Epidermal melanocyte (primary cell): Measurements from ENCODE around the gene PBRM1.

ENCODE experiments used
- DNase-seq: peaks from one replicate; pipeline ENCODE4 v3.0.0; 2011; ENCODE audit warnings: low spot score; ENCODE audit not compliant: insufficient read length

Gene PBRM1

DNA sequence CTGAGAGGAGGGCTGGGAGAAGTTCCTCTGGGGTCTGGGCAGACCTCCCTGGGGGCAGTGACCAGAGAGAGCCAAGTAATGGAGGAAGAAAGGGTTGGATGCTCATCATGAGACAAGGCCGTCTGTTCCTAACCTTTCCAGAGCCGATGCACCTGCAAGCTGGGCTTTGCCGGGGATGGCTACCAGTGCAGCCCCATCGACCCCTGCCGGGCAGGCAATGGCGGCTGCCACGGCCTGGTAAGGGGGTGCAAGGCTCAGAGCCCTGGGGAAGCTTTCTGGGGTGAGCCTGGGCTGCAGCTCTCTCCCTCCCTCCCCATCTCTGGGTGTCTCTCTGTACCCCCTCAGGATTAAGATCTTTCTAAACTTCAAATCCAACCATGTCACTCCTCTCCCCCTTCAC lies 174.2 kb downstream of the PBRM1 start:
- no peak for DNase-seq

DNA sequence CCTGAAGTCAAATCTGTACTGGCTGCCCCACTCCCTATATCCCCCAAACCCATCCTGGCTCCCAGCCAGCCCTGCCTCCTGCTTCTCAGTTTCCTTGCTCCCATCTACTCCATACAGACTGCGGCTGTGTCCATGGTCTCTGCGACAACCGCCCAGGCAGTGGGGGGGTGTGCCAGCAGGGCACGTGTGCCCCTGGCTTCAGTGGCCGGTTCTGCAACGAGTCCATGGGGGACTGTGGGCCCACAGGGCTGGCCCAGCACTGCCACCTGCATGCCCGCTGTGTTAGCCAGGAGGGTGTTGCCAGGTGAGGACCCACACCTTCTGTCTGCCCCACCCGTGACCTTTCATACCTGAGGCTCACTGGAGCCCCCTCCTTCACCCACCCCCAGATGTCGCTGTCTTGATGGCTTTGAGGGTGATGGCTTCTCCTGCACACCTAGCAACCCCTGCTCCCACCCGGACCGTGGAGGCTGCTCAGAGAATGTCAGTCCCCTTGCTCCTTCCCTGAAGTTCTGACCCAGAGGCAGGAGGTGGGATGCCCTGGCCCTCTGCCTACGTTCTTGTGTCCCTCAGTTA lies 175.9 kb downstream of the PBRM1 start:
- DNase-seq, result no peak

DNA sequence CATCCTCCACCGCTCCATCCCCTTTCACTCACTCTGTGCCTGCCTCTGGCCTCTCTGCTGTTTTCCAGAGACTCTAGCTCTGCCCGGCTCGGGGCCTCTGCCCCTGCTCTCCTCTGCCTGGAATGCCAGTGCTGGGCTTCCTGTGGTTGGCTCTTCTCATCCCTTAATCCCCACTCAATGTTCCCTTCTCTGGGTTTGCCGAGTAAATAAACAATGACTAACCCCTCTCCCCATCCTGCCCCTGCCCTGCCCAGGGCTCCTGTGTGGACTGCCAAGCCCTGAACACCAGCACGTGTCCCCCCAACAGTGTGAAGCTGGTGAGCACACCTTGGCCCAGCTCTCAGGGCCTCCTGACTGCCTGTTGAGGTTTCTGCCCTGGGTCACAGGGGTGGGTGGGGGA lies 178.4 kb downstream of the PBRM1 start:
- DNase-seq, result no peak

DNA sequence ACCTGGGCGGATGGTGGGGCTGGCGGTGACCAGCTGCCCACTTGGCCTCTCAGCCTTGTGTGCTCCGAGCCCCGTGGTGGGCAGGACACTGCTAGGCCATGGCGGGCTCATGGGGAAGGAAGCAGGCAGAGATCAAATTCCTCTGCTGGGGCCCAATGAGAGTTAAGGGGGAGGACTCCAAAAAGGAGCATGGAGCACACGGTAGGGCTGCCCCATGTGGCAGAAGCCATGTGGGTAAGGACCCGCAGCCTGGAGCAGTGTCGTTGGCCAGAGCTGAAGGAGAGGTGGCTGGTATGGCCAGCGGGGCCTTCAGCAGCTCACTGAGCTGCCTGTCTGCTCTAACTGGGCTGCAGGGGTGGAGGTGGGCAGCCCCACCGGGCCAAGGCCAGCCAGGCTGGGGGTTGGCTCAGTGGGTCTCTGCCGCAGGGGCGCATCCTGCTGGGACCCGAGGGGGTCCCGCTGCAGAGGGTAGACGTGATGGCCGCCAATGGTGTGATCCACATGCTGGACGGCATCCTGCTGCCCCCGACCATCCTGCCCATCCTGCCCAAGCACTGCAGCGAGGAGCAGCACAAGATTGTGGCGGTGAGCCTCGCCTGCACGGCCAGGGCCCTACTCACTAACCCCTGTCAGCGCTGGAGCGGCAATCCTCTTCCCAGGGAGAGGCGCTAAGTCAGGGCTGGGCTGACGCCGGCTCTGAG lies 179.3 kb downstream of the PBRM1 start:
- no peak for DNase-seq

DNA sequence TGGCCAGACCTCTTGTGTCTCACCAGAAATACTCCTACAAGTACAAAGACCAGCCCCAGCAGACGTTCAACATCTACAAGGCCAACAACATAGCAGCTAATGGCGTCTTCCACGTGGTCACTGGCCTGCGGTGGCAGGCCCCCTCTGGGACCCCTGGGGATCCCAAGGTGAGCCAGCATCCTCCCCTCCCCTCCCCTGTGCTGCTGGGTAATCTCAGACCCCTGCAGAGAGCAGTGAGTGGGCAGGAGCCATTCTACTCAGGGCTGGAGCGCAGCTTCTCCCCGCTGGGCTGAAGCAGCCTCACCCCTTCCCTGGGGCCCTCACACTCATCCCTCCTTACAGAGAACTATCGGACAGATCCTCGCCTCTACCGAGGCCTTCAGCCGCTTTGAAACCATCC lies 180.7 kb downstream of the PBRM1 start:
- no peak for DNase-seq

DNA sequence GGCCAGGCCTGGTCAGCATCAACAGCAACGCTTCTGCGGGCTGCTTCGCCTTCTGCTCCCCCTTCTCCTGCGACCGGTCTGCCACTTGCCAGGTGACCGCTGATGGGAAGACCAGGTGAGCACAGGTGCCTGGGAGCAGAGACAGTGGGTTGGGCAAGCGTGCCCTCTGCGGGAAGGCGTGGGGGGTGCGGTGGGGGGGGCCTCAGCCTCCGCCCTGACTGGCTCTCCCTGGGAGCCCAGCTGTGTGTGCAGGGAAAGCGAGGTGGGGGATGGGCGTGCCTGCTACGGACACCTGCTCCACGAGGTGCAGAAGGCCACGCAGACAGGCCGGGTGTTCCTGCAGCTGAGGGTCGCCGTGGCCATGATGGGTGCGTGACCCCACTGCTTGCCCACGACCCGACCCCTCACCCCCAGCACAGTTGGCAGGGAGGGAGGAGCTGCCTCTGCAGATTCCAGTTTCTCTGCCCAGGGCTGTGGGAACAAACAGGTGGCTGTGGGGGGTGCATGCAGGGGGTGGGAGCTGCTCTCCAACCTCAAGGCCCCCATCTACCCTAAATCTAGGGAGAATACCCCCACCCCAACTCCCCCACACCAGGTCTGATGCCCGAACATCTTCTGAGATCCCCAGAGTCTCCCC lies 181.8 kb downstream of the PBRM1 start:
- DNase-seq, result no peak

DNA sequence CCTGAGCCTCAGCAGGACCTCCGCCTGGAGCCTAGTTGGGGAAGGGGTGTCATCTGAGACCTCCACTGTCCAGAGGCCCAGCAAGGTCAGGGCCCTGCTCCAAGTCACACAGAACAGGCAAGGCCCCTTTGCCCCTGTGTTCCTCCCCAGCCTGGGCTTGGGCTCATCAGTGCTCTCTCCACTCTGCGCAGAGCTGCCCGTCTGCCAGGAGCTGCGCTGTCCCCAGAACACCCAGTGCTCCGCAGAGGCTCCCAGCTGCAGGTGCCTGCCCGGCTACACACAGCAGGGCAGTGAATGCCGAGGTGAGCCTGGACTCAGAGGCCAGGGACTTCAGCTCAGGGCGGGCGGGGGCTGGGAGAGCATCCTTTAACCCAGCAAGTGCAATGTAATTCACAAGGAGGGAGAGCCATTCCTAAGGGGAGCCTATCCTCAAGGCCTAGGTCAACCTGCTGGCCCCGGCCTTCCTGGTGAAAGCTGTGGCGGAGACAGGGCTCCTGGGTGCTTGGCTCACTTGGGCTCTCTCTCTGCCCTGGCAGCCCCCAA lies 182.8 kb downstream of the PBRM1 start:
- no peak for DNase-seq

DNA sequence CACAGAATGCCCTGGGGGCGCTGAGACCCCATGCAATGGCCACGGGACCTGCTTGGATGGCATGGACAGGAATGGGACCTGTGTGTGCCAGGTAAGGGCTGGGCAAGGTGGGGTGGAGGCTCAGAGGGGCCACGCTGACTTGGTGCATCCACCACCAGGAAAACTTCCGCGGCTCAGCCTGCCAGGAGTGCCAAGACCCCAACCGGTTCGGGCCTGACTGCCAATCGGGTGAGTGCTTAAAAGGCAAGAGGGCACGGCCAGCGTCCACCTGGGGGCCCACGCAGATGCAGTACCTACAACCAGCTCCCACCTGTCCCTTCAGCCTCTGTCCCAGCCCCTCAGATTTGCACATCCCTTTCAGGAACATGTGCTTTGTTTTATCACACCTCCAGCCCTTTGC lies 183.7 kb downstream of the PBRM1 start:
- DNase-seq, result no peak

DNA sequence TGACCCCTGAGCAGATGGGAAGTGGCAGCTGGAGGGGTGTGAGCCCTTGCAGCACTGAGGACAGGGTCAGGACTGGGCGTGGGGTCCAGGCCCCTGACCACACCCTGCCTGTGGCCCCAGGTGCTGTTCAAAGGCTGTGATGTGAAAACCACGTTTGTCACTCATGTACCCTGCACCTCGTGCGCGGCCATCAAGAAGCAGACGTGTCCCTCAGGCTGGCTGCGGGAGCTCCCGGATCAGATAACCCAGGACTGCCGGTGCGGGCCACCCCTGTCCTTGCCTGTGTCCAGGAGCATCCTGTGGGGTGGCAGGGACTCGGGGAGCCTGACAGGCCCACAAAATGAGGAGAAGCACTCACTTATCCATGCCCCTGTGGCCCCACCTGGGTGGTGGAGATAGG lies 184.7 kb downstream of the PBRM1 start:
- DNase-seq, result no peak

DNA sequence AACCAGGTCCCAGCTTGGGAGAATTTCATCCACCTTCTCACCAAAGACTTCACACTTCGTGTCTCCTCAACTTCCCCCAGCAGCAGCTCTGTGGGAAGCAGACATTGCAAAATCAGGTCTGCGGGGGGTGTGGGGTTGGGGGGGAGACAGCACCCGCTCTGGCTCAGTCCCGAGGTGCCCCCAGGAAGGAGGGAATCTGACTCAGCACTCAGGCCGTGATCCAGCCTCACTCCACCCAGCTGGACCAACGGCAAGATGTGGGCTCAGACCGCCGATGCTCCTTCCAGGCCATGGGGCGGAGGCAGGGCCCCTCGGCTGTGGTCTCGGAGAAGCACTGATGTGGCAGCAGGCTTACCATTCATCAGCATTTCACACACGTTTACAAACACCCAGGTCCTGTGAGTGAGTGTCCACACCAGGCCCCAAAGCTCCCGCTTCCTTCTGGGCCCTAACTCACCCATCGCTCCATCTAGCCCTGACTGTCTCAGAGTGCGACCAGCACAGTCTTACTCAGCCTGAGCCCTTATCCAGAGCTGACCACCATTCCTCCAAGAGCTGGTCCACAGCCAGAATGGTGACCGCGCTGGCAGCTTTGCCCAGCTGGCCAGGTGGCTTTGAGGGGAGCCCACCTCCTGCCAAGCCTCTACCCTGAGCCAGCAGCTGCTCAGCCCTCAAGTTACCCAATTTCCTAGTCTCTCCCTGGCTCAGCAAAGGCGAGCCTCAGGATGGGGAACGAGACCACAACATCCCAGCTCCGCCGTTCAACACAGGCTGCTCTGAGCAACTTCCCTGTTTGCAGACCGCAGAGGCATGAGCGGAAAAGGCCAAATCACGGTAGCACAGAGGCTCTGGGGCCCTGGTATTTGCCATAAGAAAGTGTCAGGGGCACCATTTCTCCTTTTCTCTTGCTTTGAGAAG lies 187.3 kb downstream of the PBRM1 start:
- DNase-seq, result no peak

DNA sequence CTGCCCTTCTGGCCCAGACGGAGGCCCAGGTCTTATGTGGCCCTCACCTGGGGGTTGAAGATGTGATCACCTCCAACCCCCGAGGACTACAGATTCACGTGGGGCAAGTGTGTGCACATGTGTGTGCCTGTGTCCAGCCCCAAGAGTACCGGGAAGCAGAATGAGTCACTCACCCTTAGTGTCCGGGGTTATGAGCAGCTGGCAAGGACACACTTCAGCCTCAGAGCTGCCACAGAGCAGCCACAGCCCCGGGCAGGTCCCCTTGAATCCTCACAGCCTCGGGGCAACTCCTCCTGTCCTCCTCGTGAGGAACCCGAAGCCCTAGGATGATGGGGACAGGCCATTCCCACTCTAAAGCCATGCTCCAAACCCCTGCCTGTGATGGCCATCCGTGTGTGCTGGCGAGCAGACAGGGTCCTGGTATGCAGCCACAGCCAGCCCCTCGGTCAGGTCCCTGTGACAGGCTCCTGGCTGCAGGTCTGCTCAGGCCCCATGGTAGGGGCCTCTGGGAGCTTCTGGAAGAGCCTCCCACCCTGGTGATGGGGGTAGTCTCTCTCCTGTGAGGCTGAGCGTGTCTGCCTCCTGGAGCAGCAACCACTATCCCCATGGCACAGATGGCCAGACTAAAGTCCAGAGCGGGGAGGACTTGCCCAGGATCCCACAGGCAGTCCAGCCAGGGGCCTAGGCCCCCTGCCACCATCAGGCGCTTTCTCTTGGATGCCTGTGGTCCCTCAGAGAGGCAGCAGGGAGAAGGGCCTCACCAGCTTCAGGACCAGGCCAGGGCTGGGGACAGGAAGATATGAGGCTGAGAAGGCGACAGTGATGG lies 189.7 kb downstream of the PBRM1 start:
- DNase-seq, result no peak
